HG03135 (cell line): ENCODE measurements around the gene SPATC1L.
"Not testable (repeated sequence)": the region's sequence is repeated elsewhere in the genome, so short reads cannot be mapped to it uniquely, and the experiment has no call there.

Experiments used
- ATAC-seq: cut with Tn5 transposase; IDR thresholded peaks from one replicate; pipeline ENCODE4 v1.9.1; 2021; ENCODE audit warnings: mild to moderate bottlenecking, moderate library complexity; ENCODE audit not compliant: unreplicated experiment

SPATC1L gene

DNA sequence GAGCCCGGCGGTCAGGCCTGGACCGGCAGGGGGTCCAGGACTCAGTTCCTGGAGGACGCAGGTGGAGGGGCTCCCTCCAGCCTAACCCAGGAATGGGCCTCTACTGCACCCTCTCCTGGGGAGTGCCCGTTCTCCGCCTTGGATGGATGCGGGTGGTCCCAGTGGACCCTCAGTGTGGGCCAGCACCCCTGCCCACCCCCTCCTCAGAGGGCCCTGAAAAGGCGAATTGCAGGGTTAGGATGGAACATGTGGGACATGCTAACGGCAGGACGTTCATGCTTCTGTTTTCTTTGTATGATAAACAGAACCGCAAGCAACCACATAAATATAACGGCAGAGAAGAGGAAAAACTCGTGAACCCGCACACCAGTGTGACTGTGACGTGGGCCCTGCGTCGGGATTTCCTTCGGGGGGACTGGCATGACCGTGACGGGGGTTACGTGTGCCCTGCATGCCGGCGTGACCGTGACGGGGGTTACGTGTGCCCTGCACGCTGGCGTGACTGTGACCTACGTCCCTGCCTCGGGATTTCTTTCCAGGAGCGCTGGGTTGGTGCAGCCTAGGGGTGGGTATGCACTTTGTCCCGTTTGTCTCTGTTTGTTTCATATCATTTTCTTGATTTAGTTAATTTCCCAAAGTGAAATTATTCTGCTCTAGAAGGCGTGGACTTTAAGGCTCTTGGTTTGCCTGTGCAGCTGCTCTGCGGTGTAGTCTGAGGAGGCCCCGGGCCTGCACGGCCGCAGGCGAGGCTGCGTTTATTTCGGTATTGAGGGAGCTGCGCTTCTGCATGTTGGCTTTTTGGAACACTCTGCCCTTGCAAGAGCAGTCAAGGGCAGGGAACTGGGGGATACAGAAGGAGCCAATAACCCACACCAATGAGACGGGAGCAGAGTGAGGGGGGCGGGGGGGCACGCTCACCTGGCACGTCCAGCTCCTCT, 32.0 kb downstream of the SPATC1L start:
- ATAC-seq = no peak

DNA sequence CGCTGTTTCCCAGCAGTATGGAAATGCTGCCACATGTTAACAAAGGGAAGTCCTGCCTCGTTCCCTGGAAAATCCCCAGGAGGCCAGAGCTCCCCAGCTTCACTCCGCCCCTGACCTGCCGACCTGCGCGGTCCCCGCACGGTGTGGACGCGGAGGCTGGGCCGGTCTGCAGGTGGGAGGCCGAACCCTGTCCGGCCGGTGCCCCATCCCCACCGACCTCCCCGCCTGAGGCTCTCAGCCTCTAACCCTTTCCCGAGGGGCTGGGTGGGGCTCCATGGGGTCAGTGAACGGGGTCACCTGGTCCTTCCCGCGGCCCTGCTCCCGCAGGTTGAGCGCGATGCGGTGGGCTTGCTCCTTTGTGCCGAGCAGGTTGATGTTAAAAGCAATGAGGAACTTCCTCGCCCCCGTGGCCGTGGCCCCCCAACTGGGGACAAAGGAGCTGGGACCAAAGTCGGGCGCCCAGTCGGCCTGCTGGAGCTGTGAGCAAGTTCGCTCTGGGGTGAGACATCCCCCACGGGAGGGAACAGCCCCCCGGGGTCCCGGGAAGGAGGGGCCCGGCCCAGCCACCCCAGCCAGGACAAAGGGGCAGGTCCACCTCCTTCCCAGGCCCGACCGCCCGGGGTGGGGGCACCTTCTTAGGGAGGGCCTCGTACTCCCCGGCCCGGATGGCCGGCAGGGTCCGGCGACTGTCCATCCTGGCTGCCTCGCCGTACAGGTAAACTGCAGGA, 32.8 kb downstream of the SPATC1L start:
- ATAC-seq = no peak

DNA sequence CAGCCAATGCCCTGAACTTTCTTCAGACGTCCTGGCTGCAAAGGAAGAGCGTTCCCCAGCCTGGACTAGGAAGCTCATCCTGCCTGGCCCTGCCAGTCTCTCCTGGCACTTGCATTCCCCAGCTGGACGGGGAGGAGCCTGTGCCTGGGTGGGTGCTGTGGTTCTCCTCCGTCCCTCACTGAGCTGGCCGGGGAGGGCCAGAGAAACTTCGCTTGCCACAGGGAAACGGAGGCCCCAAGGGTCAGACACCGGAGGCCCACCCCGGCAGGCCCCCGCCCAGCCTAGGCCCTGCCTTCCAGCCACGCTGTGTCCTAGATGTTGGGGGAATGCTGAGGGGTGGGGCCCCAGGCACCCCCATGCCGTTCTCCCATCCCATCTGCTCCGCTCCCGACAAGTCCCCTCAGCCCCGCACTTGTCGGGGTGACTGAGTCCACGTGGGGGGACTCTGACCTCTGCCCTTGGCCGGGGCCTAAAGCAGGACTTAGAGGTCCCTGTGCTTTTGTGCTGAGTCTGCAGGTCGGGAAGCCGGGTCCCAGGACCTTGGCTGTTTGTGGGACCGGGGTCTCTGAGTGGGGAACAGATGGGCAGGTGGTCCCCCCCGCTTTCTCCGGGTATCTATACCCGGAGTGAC, 33.7 kb downstream of the SPATC1L start:
- no peak for ATAC-seq

DNA sequence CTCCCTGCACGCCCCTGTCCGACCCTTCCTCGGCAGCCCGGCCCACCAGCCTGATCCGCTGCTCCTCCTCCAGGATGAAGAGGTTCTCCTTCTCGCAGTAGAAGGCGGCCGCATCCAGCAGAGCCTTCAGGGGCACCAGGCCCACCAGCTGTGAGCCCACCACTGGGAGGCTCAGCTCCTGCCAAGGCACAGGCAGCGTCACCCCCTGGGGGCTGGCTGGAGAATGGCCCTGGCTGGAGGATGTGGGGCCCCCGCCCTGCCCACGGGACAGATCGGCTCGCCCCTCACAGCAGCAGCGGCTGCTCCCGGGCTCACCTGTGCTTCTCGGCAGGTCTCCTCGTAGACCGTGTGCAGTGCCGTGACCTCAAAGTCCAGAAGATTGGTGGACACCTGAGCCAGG, 34.2 kb downstream of the SPATC1L start:
- no peak for ATAC-seq

DNA sequence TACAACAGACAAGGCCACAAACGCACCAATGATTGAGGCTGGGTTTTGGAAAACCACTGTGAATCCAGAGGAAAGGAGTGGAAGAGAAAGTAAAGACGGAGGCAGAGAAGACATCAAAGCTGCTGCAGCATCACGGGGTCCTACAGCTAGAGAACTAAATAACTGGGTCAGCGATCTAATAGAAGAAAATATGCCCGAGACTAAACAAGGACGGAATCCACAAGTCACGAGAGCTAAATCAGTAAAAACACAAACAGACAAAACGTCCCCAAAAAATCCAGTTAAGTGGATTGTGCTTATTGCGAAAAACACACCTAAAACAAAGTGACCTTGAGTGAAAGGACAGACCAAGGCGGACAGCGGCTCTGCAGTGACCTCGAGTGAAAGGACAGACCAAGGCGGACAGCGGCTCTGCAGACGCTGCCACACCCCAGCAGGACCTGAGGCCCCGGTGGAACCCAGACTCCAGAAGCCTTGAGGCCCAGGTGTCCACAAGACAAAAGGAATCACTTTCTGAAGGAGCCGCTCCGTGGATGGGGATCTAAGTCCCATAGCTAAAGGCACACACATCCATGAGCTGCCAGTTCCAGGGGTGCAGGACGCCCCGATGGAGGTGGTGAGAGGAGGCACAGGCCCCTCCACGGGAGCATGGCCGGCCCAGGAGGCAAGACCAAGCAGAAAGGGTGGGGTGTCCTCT, 34.9 kb downstream of the SPATC1L start:
- ATAC-seq = no peak

DNA sequence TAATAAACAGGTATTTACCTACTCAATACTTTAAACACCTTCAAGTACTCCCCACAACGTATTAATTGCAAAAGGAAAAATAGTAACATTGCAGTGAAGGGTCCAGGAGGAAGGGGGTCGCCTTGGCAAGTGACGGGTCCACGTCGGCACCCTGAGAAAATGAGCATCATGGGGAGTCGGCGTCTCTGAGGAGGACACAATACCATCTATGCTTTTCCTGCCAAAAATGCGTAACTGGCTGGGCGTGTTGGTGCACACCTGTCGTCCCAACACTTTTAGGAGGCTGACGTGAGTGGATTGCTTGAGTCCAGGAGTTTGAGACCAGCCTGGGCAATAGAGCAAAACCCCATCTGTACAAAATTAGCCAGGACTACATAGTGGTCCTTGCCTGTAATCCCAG, 36.2 kb downstream of the SPATC1L start:
- no peak for ATAC-seq

DNA sequence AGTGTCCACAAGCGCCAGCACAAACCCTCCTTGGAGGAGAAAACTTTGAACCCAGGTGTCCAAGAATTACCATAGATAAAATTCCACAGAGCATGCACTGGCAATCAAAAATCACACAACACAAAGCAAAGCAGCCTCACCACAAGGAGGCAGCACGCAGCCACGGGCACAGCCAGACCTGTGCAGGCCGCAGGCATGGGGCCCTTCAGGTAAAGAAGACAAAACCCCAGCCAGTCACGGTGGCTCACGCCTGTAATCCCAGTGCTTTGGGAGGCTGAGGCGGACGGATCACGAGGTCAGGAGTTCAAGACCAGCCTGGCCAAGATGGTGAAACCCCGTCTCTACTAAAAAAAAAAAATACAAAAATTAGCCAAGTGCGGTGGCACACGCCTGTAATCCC, 36.8 kb downstream of the SPATC1L start:
- not testable (repeated sequence) for ATAC-seq

DNA sequence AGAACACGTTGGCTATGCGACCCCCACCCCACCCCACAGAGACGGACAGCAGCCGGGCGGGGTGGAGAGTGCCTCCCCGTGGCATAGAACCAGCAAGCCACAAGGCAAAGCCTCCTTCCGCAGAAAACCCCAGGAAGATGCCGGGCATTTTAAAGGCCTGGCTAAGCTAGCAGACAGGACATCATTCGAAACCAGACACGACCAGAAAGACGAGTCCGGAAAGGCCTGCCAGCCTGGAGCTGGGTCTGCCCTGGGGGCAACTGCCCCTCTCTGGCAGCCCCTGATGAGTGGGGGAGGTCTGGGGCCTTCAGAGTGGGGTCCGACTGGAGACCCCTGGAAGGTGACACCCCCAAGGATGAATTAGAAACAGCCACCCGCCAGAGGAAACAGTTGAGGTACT, 37.4 kb downstream of the SPATC1L start:
- ATAC-seq = no peak

DNA sequence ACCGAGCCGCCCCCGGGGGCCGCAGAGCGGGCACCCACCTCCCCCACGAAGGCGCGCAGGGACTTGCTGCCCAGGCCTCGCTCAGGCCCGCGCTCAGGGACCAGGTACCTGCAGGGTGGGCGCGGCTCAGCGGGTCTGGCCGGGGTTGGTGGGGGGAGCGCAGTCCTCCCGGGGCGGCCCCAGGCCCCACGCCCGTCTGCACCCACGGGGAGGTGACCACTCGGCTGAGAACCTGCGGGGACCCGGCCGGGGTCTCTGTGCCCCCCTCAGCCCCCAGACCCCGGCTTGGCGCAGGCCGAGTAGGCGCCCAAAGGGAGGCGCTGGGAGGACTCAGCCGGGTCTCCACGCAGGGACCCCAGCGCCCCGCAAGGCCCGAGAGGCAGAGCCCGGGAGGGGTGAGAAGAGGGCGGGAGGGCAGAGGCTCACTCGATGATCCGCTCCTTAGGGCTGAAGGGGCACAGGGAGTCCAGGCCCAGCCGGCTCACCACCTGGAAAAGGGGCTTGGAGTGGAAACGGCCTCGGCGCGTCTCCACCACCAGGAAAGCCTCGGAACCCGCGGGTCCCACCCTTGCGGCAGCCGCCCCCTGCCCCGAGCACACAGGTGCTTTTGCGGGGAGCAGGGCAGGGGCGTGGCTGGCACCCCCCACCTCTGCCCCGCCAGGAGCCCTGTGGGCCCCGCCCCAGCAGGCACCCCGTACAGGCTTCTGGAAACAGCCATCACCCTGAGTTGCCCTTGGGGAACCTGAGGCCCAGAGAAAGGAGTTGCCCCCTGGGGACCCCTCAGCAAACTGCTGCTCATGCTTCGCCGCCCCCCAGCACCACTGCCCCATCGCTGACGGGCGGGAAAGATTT, 38.2 kb downstream of the SPATC1L start:
- no peak for ATAC-seq

DNA sequence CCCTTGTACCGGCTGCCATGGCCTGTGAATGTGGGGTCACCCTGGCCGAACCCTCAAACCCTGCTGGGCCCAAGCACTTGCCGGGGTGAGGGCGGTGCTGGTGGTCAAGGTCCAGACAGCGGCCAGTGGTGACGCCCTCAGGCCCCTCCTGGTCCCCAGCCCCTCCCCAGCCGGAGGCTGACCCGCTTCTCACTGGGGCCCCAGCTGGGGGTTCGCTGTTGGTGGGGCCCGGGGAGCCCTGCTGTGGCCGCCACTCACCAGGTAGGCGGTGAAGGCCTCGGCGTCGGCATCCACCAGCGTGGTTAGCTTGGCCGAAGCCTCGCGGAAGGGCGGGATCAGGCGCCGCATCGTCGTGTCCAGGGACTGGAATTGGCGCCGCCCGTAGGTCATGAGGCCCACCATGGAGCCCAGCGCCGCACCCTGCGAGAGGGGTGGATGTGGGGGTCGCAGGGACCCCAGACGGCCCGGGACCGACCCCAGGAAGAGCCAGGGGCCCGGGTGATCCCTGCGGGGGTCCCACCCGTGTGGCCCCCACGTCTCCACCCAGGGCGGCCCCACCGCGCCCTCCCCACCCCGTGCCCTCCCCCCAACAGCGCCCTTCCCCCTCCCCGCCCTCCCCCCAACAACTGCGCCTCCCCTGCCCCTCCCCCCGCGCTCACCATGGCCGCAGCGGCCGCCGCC, 39.0 kb downstream of the SPATC1L start:
- ATAC-seq = no peak

DNA sequence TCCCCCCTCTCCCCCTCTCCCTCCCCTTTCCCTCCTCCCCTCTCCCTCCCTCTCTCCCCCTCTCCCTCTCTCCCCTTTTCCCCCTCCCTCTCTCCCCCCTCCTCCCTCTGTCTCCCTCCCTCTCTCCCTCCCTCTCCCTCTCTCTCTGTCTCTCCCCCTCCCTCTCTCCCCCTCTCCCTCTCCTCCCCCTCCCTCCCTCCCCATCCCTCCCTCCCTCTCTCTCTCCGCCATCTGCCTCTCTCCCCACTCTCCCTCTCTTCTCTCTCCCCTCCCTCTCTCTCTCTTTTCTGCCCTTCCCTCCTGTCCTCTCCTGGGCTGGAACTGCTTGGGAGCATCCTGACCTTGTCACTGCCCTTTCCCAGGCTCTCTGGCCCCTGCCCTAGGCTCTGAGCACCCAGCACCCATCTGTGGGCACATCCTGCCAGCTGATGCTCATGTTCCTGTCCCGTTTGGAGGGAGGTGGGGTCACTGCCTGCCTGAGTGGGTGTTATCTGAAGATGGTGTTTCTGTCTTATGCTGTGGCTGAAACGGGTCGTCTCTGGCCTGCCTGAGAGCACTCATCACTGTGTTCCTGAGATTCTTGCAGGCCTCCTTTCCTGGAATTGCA, 39.7 kb downstream of the SPATC1L start:
- no peak for ATAC-seq

DNA sequence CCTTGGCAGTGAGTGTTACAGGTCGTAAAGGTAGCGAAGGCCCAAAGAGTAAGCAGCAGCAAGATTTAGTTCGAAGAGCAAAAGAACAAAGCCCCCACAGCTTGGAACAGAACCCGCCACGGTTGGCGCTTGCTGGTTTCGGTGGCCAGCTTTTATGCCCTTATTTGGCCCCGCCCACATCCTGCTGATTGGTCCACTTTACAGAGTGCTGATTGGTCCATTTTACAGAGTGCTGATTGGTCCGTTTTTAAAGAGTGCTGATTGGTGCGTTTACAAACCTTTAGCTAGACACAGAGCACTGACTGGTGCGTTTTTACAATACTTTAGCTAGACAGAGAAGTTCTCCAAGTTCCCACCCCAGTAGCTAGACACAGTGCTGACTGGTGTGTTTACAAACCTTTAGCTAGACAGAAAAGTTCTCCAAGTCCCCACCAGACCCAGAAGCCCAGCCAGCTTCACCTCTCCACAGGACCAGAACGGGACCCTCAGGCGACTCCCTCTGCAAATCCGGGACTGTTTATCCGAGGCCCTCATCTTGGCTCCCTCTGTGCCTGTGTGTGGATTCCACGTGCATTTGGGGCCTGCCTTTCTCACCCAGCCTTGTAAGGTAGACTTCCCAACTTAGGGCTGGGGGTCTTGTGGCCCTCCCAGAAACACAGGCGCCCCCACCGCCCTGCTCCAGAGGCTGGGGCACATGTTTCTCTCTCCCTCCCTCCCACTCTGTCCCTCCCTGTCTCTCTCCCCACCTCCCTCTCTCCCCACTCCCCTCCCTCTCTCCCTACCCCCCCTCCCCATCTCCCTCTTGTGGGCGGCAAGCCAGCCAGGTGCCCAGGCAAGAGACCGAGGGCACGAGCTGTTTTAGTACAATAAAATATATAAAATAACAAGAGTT, 41.4 kb downstream of the SPATC1L start:
- ATAC-seq = no peak

DNA sequence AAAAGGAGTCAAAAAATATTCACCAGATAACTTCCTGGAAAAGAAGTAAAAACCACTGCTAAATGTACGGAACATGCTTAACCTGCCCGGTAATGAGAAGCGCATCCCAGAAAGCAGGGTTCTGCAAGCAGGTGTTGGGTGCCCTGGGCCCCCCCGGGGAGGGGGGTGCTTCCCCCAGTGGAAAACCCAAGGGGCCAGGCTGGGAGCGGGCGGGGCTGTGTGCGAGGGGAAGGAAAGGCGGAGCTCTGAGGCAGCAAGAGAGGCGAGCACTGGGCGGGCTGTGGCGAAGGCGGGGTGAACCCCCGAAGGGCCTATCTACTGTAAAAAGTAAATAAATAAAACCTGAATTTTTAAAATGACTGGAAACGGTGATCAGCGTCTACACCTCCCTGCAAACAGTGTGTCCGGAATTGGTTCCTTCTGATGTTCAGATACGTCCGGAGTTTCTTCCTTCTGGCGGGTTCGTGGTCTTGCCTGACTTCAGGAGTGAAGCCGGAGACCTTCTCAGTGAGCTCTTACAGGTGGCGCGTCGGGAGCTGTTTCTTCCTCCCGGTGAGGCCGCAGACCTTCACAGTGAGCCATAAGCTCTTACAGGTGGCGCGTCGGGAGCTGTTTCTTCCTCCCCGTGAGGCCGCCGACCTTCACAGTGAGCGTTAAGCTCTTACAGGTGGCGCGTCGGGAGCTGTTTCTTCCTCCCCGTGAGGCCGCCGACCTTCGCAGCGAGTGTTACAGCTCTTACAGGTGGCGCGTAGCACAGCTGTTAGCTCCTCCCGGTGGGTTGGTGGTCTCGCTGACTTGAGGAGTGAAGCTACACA, 42.3 kb downstream of the SPATC1L start:
- ATAC-seq = no peak

DNA sequence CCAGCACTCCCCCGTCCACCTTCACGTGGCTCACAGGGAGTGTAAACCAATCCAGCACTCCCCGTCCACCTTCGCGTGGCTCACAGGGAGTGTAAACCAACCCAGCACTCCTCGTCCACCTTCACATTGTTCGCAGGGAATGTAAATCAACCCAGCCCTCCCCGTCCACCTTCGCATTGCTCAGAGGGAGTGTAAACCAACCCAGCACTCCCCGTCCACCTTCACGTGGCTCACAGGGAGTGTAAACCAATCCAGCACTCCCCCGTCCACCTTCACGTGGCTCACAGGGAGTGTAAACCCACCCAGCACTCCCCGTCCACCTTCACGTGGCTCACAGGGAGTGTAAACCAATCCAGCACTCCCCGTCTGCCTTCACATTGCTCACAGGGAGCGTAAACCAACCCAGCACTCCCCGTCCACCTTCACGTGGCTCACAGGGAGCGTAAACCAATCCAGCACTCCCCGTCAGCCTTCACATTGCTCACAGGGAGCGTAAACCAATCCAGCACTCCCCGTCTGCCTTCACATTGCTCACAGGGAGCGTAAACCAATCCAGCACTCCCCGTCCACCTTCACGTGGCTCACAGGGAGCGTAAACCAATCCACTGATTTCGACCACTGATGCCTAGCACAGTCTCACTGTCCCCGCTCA, 43.8 kb downstream of the SPATC1L start:
- not testable (repeated sequence) for ATAC-seq

DNA sequence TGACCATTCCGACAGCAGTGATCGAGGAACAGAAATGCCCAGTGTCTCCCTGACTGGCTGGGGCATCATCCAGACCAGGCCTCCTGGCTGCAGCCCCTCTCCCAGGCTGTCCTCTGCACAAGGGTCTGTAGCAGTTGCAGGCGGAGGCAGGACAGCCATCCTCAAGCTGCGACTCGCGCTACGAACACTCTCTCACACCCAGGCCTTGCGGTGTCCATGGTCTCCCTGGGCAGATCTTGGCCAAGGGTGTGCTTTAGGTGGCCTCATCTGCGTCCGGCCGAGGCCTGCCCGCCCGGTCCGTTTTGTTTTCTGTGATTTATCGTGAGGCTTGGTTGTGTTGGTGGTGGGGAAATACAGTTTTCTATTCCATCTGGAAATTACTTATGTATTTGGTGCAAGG, 44.6 kb downstream of the SPATC1L start:
- ATAC-seq = no peak

DNA sequence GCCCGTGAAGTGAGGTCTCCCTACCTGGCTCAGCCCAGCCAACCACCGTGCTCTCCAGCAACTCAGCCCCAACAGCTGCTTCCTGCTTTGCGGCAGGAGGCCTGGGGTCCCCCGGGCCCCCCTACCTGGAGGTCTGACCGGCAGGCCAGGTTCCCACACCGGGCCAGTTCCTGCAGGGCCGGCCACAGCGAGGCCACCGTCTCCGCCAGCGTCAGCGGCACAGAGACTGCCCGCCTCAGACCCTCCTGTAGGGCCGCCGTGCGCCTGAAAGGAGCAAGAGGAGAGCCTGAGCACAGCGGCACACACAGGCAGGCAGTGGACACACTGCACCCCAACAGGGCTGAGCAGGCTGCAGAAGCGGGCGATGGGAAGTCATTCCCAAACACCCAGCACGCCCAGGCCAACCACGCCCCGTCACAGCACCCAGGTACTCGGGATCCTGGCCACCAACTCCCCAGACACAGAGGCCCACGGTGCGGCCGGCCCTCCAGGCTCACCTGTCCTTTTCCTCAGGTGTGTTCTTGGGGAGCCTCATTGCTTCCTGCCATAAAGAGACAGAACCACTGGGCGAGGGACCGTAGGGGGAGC, 45.8 kb downstream of the SPATC1L start:
- no peak for ATAC-seq
